ENCODE data around the gene LRCOL1.

The LRCOL1 gene

GRCh38 chr12:132610051-132610759, at the start of gene LRCOL1:
Gene LRCOL1 (minus strand): TSS chr12:132610582. CDS start chr12:132606251, 4,331 bp downstream.
- Mint-ChIP-seq H3K27ac (no peak within 1 kb of the TSS), H3K4me3 (no peak within 1 kb of the TSS), H3K4me1 (ENCODE audit: low read depth) (no peaks in the 10 kb centered on the region), H3K36me3 (ENCODE audit: low read depth) (no peaks in the 10 kb centered on the region), H3K27me3 (ENCODE audit: low read depth) (peaks cover 40% of the 10 kb centered on the region), H3K9me3 (no peaks in the 10 kb centered on the region)
- DNase-seq (ENCODE audit: low spot score), result no peak

DNA sequence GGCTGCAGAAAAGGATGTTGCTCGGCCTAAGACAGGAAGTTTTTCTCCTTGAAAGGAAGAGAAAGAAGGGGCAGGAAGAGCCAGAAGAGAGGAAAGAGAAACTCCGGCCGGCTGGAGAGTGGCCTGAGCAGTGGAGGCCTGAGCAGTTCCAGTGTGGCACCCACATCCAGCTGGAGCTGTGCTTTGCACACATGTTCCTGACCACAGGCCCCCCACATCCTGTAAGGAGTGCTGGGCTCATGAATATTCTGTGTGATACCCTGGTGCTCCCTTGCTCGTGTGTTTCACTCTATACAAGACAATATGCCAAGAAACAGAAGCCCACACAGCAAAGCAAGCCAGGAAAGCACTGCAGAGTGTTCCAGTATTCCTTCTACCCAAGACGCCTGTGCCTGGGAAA, 49.7 kb upstream of the LRCOL1 start:
- H3K27ac Mint-ChIP-seq, result peak overlapping the region; percentile 55
- H3K9me3 Mint-ChIP-seq, result no peaks in the 10 kb centered on the region
- peaks cover 63% of the 10 kb centered on the region for H3K36me3 Mint-ChIP-seq (ENCODE audit: low read depth)
- H3K4me3 Mint-ChIP-seq, result no peak overlapping the region
- peaks cover 12% of the 10 kb centered on the region for H3K4me1 Mint-ChIP-seq (ENCODE audit: low read depth)
- no peak for DNase-seq (ENCODE audit: low spot score)
- H3K27me3 Mint-ChIP-seq (ENCODE audit: low read depth), result no peaks in the 10 kb centered on the region

DNA sequence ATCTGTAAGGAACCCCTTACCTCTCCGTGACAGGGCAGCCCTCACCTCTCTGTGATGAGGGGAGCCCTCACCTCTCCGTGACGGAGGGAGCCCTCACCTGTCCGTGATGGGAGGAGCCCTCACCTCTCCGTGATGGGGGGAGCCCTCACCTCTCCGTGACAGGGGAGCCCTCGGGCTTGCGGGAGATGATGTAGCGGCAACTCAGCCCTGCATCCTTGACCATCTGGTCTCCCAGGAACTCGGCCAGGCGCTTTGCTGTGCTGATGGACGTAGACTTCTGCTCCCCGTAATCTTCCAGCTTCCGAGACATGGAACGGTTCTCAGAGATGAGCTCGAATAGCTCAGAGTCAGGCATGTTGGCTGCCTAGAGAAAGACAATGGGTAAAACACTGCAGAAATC, 48.8 kb upstream of the LRCOL1 start:
- Mint-ChIP-seq H3K4me1 (ENCODE audit: low read depth) (peaks cover 13% of the 10 kb centered on the region), H3K4me3 (no peak overlapping the region), H3K27me3 (ENCODE audit: low read depth) (no peaks in the 10 kb centered on the region), H3K9me3 (no peaks in the 10 kb centered on the region), H3K27ac (no peak overlapping the region), H3K36me3 (ENCODE audit: low read depth) (peaks cover 61% of the 10 kb centered on the region)
- no peak for DNase-seq (ENCODE audit: low spot score)

GRCh38 chr12:132658149-132658894, 47.9 kb upstream of the LRCOL1 start:
- Mint-ChIP-seq H3K27me3 (ENCODE audit: low read depth) (no peaks in the 10 kb centered on the region), H3K4me3 (no peak overlapping the region), H3K27ac (no peak overlapping the region), H3K4me1 (ENCODE audit: low read depth) (peaks cover 19% of the 10 kb centered on the region), H3K36me3 (ENCODE audit: low read depth) (peaks cover 68% of the 10 kb centered on the region), H3K9me3 (no peaks in the 10 kb centered on the region)
- no peak for DNase-seq (ENCODE audit: low spot score)

DNA sequence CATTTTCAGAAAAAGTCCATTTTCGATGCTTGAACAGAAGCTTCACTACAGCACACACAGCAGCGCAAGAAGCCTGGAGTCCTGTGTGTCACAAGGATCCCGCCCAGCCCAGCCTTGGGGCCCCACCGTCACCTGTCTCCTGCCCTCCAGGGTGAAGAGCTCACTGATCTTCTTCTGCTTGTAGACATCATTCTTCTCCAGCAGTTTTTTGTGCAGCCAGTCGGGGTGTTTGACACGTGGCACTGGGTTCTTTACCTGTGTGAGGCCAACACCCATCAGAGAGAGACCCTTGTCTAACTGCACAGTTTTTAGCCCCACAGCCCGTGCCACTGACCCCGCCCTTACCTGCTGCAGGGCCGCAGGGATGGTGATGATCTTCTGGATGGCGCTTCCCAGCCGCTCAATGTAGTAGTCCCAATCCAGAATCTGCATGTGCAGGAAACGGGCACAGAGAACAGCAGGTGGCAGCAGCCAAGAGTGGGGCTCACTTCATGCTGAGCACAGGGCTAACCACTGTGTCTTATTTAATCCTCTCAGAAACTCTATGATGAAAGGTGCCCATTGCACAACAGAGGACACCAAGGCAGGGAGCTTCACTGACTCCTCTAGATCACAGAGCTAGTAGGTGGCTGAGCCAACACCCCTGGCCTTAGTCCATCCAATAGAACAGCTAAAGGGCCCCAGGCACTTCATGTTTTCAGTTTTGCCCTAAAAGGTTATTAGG, 46.8 kb upstream of the LRCOL1 start:
- Mint-ChIP-seq H3K27ac (no peak overlapping the region), H3K27me3 (ENCODE audit: low read depth) (no peaks in the 10 kb centered on the region), H3K9me3 (no peaks in the 10 kb centered on the region), H3K4me3 (no peak overlapping the region), H3K36me3 (ENCODE audit: low read depth) (peaks cover 62% of the 10 kb centered on the region), H3K4me1 (ENCODE audit: low read depth) (peaks cover 14% of the 10 kb centered on the region)
- DNase-seq (ENCODE audit: low spot score), result no peak

GRCh38 chr12:132653567-132654290, 43.3 kb upstream of the LRCOL1 start:
- Mint-ChIP-seq H3K4me1 (ENCODE audit: low read depth) (peaks cover 9% of the 10 kb centered on the region), H3K4me3 (no peak overlapping the region), H3K36me3 (ENCODE audit: low read depth) (peaks cover 49% of the 10 kb centered on the region), H3K27me3 (ENCODE audit: low read depth) (no peaks in the 10 kb centered on the region), H3K27ac (no peak overlapping the region), H3K9me3 (no peaks in the 10 kb centered on the region)
- no peak for DNase-seq (ENCODE audit: low spot score)

DNA sequence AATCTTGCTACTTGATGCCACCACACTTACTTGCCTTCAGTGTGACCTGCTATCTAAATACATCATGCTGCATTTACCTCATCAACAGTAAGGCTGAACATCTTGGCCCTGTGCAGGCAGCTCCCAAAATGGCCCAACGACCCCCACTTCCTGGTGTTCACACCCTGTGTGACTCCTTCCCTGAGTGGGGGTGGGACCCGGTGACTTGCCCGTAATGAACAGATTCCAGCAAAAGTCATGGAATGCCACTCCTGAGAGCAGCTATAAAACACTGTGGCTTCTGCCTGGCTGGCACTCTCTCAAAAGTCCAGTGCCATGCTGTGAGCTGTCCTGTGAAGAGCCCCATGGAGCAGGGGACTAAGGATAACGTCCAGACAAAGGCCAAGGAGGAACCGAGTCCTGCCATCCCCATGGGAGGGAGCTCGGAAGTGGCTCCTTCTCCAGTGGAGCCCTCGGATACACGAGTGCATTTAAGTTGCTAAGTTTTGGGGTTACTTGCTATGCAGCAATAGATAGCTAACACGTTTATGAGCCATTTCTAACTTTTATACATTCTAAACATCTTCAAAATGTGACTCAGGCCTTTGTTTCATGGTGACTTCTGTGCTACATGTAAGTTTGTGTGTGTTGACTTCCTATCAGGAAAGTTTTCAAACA, 41.2 kb upstream of the LRCOL1 start:
- peaks cover 45% of the 10 kb centered on the region for H3K36me3 Mint-ChIP-seq (ENCODE audit: low read depth)
- H3K9me3 Mint-ChIP-seq, result no peaks in the 10 kb centered on the region
- DNase-seq (ENCODE audit: low spot score), result no peak
- H3K27me3 Mint-ChIP-seq (ENCODE audit: low read depth), result no peaks in the 10 kb centered on the region
- peaks cover 12% of the 10 kb centered on the region for H3K4me1 Mint-ChIP-seq (ENCODE audit: low read depth)
- peak overlapping the region; percentile 2 for H3K27ac Mint-ChIP-seq
- H3K4me3 Mint-ChIP-seq, result no peak overlapping the region

- Mint-ChIP-seq H3K4me3 (no peak overlapping the region), H3K9me3 (no peaks in the 10 kb centered on the region), H3K27ac (no peak overlapping the region), H3K27me3 (ENCODE audit: low read depth) (no peaks in the 10 kb centered on the region), H3K36me3 (ENCODE audit: low read depth) (peaks cover 44% of the 10 kb centered on the region), H3K4me1 (ENCODE audit: low read depth) (peaks cover 12% of the 10 kb centered on the region)
- DNase-seq (ENCODE audit: low spot score), result no peak
These were observed 39.0 kb upstream of the LRCOL1 start for GRCh38 chr12:132649226-132649945.

DNA sequence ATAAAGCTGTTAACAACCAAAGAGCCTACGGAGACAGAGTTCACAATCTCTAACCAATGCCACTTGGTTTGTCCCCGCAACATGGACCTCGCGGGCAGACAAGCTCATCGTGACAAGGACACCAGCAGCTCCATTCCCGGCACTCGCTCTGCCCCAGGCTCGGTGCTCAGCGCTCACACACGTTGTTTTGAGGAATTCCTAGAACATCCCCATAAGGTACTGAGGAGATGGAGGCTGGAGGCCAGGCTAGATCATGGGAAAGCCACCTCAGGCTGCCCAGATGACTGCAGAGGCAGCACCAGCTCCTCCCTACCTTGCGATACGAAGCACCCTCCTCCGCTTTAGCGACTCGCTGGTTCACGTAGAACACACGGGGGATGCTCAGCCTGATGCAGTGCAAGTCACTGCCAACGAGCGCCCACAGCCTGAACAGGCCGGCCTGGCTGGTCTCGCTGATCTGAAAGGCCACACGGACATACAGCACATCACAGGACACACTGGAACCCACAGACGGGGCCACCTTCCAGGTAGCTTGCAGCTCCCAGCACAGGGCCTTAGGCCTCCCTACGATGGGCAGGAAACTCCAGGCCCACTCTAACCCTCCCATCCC, 38.3 kb upstream of the LRCOL1 start:
- Mint-ChIP-seq H3K36me3 (ENCODE audit: low read depth) (peaks cover 41% of the 10 kb centered on the region), H3K27me3 (ENCODE audit: low read depth) (no peaks in the 10 kb centered on the region), H3K4me1 (ENCODE audit: low read depth) (peaks cover 6% of the 10 kb centered on the region), H3K4me3 (no peak overlapping the region), H3K9me3 (no peaks in the 10 kb centered on the region), H3K27ac (no peak overlapping the region)
- DNase-seq (ENCODE audit: low spot score), result no peak

DNA sequence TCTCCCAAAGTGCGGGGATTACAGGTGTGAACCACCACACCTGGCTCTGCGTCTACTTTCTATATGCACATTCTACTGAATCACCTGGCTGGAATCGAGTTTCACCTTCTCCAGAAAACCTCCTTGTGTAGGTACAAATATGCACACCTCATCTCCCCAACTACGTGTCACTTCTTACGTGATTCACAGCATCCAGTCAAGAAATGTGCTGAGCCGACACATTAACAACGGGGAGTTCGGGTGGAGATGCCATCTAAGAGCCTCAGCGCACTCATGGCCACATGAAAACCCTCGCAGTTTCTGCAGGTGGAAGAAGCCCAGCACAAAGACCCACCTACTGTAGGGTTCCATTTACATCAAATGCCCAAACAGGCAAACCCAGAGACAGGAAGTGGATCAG, 37.5 kb upstream of the LRCOL1 start:
- Mint-ChIP-seq H3K27ac (no peak overlapping the region), H3K4me1 (ENCODE audit: low read depth) (peaks cover 3% of the 10 kb centered on the region), H3K9me3 (no peaks in the 10 kb centered on the region), H3K36me3 (ENCODE audit: low read depth) (peaks cover 40% of the 10 kb centered on the region), H3K4me3 (no peak overlapping the region), H3K27me3 (ENCODE audit: low read depth) (no peaks in the 10 kb centered on the region)
- no peak for DNase-seq (ENCODE audit: low spot score)

GRCh38 chr12:132646850-132647249, 36.5 kb upstream of the LRCOL1 start:
- peaks cover 3% of the 10 kb centered on the region for H3K4me1 Mint-ChIP-seq (ENCODE audit: low read depth)
- H3K36me3 Mint-ChIP-seq (ENCODE audit: low read depth), result peaks cover 38% of the 10 kb centered on the region
- no peak overlapping the region for H3K4me3 Mint-ChIP-seq
- no peak for DNase-seq (ENCODE audit: low spot score)
- no peaks in the 10 kb centered on the region for H3K27me3 Mint-ChIP-seq (ENCODE audit: low read depth)
- no peak overlapping the region for H3K27ac Mint-ChIP-seq
- H3K9me3 Mint-ChIP-seq, result no peaks in the 10 kb centered on the region

DNA sequence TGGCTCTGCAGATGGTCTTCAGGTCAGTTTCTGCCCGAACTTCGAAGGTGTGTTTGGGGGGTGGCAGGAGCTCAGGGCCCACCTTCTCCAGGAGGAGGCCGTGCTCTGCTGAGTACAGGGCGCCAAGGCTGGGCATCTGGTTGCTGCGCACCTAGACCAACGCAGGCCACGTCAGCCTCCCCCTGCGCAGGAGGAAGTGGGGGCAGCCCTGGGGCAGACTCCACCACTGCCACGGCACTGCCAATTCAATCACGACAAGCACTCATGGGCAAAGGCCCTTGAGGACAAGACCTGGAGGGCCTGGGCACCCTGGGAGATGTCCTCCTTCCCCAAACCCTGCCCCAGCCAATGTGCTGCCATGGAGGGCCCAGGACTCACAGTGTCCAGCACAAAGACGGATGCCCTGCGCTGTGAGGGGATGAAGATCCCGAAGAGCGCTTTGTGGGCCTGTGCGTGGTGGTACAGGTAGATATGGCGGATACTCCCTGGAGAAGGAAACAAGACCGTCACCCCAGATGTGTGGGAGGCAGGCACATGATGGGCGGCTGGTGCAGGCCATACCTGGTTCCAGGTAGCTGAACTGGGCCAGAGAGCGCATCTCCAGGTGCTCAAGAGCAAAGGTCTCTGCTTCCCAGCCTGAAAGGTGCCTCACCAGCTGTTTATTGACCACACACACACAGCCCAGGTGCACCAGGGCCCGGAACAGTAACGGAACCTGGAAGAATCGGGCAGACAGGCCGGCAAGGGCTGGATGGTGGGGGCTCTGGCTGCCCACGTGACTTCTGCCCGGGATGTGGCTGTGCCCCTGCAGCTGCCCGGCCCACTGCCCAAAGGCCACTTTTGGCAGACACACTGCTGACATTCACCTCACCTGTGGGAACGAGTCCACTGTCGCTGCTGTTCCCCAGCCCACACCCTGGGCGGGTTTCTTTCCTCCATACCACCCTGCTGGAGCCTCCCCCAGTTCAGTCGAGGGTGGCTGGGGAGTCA, 32.8 kb upstream of the LRCOL1 start:
- no peaks in the 10 kb centered on the region for H3K9me3 Mint-ChIP-seq
- H3K4me1 Mint-ChIP-seq (ENCODE audit: low read depth), result peaks cover 4% of the 10 kb centered on the region
- DNase-seq (ENCODE audit: low spot score), result no peak
- no peak overlapping the region for H3K27ac Mint-ChIP-seq
- H3K4me3 Mint-ChIP-seq, result no peak overlapping the region
- no peaks in the 10 kb centered on the region for H3K27me3 Mint-ChIP-seq (ENCODE audit: low read depth)
- peaks cover 52% of the 10 kb centered on the region for H3K36me3 Mint-ChIP-seq (ENCODE audit: low read depth)

Measured in T-helper 2 cell treated with Interferon-gamma antibody and Interleukin-4, amounts not matched to agents 5 μg/mL and 100 μg/mL, for 36 hours (primary cell).